CD4-positive, alpha-beta T cell treated with Interleukin-15 for 4 hours (primary cell): ENCODE results near the gene TRPV4.

Experiments
- DNase-seq: peaks from one replicate; pipeline ENCODE4 v3.0.0-alpha.2; 2020; ENCODE audit warnings: low spot score

Gene TRPV4

DNA sequence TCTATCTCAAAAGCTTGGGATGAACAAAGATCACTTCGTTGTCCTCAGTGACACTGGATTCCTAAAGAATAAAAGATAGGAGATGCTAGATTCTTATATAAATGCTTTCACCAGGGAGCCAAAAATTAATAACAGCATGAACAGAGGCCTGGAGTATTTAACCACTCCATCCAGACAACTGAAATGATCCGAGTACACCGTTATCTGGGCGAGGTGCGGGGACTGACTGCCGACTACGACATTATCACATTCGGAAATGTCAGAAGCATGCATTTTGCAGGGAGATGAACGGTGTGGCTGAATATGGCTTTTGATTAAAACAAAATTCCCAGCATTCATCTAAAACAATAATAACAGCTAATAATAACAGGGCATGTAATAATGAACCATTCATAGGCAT, 56.6 kb downstream of the TRPV4 start:
- no peak for DNase-seq

DNA sequence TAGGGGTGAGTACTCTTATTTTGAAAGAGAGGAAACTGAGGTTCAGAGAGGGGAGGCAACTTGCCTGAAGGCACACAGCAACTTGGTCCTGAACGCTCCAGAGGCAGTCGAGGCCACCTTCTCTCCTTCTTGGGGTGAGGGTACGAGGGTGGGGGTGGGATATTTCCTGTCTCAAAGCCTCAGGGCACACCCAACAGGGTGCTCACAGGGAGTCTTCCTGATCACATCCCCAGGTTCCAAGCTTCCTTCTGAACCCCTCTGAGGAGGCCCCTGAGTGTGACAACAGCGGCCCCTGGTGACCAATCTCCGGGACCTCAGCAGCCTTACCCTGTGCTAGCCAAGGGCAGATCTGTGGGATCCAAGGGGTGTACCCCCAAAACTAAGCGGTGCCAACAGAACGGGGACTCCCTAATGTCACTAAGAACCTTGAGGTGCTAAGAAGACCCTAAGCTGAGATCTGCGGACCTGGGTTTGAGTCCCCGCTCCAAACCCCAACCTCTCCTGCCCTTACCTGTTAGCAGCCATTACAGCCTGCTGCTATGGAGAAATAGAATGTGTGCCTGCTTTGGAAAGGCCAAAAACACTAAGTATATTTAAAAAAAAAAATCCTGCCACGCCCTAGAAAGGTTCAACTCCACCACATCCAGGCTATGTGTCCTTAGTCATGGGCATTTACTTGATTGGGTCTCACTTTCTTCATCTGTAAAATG, 57.9 kb downstream of the TRPV4 start:
- DNase-seq = peak; percentile 65

DNA sequence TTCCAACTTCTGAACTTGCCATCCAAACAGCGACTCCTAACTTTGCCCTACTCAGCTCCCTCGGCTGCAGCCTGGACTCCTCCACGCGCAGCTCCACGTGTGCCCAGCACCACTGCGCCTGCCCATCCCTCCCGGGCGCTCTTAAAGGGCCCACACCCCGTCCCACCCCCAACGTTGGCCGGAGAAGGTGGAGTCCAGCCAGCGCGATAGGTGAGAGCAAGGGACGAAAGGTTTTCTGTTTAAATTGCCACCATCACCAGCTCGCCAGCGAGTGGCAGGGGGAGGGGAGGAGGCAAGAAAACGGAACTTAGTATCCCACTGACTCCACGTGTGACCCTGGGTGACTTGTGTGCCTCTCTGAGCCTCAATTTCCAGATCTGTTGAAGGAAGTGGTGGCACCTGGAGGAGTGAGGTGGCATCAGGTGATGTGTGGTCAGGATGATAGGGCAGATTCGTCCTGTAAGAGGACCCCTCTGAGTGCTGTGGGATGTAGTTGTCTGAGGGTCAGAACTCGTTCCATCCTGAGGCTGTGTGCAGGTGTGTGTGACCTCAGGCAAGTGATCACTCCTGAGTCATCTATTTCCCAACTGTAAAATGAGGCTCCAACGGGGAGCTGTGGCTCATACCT, 59.7 kb downstream of the TRPV4 start:
- no peak for DNase-seq

DNA sequence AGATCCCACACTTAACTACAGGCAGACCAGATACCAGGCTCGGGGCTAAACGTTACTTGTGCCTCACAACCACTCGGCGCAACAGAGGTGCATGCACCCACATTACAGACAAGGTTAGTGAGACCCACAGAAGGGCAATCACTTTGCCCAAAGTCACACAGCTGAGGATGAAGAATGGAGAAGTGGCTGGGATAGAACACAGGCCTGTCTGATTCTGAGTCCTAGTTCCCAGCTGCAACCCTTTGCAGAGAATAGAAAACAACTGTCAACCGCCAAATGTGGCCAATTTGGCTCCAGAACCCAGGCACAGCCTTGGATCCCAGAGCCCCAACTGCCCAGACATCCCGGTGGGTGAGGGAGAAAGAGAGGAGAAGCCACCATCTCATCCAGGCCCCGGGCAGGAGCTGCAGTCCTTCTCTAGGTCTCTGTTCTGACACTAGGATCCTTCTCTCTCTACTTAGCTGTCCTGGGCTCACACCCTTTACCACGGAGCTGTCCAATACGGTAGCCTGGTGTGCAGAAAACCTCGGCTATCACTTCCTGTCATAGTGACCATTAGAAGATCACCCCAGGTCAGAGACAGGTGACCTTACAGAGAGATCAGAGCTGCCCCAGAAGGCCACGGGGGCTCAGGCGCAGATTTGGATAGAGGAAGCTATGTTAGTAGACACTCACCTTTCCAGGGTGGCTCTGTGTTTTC, 60.4 kb downstream of the TRPV4 start:
- no peak for DNase-seq

DNA sequence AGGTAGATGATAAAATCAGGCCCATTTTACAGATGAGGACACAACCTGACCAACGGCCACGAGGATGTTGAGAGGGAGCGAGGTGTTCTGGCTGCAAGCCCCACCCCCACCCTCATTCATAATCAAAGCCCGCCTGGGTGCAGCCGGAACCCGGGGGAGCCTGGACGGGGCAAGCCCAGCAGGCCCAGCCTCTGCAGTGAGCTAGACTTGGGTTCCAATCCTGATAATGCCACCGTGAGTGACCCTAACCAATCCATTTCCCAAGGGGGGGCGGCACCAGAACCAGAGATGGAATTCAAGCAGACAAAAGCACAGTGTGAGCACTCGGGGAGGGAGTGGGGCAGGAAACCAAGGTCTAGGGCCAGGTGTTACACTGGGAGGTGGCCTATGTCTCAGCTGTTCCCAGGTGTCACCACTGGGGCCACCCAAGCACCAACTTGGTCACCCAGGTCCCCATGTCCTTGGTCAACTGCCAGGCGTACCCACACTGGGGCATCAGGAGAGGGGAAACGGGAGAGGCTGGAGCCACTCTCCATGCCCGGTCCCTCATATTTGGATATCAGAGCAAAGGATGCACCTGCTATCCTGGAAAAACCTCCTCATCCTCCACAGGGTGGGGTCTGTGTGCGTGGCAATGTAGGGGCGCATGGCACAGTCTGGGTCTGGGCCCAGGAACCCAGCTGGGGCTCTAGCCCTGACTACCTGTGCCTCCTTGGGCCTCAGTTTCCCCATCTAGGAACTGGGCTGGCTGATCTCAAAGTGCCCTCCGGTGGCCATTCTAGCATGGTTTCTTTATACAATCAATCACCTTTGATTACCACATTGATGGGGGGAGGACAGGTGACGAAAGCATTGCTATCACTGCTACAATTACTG, 61.2 kb downstream of the TRPV4 start:
- no peak for DNase-seq

DNA sequence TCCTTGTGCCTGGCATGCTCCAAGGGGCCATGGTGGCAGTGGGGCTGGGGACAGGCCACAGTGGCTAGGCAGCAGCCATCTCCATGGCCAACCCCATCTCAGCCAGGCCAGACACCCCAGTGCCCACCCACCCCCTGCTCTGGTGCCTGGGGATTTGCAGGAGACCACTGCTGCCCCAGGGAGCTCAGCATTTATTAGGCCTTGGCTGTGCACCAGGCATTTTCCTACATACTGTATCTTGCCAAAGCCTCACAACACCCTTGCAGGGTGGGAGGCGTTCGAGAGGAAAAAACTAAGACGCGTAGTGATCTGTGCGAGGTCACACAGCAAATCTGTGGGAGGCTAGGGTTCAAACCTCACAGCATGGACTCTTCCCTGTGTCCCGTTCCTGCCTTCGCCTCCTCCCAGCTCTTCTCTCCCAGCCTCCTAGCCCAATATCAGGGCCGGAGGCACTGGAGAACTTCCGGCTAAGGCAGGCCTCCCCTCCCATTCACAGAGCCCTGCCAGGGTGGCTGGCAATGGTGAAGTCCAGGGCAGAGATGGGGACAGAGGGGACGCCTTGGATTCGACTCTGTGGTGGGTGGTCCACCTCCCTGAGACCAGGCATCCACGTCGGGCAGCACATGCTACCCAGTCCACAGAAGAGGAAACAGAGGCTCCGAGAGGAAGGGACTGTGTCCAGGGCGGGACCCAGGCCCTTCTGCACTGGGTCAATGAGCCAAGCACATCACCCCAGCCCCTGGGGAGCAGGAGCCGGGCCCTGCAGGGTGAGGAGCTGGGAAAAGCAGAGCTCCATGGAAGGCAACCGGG, 62.1 kb downstream of the TRPV4 start:
- DNase-seq = no peak

DNA sequence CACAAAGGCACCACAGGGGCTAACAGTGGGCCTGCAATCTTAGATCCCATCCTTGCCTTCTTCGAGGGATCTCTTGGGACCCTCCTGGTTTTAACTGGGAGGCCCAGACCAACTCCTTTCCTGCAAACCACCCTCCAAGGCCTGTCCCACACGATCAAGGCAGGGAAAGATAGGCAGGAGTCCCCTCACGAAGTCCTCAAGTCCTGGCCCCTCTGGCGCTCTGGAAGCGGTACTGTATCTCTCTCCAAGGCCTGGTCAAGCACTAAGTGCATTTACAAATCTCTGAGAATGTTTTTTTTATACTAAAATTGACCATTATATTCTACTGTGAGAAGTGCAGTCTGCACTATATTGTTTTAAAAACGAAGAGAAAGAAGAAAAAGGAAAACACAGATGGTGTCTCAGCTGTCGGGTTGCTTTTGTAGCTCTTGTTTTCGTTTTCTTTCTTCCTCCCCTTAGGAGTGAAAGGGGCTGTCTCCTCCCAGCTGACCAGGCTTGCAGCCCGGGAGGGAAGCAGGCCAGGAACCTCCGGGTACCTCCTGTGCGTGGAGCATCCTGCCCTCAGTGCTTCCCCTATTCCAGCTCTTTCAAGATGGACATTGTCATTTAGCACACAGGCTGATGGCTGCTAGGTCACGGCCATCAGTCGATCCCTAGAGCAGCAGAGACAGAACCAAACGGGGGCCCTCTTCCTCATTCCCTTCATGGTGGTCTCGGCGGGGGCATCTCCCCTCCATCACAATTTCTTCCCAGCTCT, 62.9 kb downstream of the TRPV4 start:
- no peak for DNase-seq

DNA sequence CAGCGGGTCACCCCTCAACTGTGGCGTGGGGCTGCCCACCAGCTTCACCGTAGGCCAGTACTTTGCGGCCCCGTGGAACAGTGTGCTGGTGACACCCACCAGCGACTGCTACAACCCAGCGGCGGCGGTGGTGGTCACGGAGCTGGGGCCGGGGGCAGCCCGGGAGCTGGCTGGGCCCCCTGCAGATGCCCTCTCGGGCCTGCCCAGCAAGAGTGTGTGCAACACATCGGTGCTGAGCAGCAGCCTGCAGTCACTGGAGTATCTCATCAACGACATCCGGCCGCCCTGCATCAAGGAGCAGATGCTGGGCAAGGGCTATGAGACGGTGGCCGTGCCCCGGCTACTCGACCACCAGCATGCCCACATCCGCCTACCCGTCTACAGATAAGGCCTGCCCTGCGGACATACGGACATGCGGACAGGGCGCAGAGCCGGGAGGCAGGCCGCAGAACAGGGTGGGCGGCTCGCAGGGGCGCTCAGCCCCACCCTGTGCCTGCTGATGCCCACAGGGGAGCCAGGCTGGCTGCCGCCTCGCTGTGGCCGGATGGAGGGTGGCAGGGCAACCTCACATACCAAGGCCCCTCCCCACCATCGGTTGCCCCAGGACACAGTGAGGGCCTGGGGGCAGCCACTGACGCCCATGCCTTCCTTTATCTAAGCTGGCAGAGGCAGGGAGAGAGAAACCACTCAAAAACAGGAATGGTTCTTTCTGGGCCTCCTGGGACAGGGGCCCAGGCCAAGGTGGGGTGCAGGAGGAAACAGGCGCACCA, 64.1 kb downstream of the TRPV4 start:
- DNase-seq = no peak

DNA sequence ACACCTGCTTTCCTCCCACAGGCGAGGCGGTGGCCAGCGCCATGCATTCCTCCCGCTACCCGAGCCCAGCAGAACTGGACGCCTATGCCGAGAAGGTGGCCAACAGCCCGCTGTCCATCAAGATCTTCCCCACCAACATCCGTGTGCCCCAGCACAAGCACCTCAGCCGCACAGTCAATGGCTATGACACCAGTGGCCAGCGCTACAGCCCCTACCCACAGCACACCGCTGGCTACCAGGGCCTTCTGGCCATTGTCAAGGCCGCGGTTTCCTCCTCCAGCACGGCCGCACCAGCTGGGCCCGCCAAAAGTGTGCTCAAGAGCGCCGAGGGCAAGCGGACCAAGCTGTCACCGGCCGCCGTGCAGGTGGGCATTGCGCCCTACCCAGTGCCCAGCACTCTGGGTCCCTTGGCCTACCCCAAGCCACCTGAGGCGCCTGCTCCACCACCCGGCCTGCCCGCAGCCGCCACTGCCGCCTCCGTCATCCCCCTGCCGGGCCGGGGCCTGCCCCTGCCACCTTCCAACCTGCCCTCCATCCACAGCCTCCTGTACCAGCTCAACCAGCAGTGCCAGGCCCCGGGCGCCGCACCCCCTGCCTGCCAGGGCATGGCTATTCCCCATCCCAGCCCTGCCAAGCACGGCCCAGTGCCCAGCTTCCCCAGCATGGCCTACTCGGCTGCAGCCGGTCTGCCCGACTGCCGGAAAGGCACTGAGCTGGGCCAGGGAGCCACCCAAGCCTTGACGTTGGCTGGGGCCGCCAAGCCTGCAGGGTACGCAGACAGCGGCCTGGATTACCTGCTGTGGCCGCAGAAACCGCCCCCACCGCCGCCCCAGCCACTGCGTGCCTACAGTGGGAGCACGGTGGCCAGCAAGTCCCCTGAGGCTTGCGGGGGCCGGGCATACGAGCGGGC, 65.0 kb downstream of the TRPV4 start:
- DNase-seq = no peak

DNA sequence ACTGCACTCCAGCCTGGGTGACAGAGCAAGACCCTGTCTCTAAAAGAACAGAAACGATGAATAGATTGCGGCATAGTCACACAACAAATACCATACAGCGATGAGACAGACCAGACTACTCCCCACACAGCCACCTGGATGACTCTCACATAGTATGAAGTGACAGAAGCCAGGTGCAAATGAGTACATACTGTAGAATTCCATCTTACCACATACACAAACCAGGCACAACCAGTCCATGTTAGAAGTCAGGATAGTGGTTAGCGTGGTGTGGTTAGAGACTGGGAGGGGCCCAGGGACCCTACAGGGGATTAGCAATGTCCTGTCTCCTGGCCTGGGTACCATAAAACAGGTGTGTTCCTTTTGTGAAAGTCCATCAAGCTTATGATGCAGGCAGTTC, 65.7 kb downstream of the TRPV4 start:
- DNase-seq = no peak

DNA sequence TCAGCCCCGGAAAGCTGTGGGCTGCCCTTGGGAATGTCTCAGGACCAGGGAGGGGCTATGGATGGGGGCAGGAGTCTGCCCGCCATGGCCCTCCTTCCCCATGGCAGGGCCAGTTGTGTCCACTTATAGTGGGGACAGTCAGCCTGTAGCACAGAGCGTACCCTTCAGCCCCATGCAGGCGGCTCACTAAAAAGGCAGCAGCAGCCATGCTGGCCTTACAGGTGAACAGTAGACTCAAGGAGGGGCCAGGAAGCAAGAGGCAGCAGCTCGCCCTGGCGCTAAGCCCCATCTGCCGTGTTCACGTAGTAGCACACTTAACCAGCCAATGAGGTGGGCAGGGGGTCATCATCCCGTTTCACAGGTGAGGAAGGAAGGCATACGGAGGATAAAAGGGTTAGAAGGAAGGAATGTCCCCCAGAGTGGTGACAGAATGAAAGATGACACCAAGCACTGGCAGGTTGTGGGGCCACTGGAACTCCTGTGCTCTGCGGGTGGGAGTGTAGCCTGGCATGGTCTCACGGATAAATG, 66.9 kb downstream of the TRPV4 start:
- no peak for DNase-seq

DNA sequence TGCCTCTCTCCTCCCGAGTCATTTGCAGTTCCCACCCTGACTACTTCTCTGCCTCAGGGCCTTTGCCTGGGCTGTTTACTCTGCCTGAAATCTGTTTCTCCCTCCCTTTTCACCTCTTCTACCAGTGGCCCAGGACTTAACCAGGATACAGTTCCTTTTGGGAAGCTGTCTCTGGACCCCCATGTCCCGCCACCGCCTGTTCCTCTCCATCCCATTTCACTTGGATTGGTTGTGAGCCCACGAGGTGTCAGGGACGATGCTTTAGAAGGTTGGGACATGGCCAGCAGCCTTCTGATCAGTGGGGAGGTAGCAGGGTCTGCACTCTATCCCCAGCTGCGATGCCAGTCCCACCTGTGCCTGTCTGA, 67.8 kb downstream of the TRPV4 start:
- DNase-seq = no peak

DNA sequence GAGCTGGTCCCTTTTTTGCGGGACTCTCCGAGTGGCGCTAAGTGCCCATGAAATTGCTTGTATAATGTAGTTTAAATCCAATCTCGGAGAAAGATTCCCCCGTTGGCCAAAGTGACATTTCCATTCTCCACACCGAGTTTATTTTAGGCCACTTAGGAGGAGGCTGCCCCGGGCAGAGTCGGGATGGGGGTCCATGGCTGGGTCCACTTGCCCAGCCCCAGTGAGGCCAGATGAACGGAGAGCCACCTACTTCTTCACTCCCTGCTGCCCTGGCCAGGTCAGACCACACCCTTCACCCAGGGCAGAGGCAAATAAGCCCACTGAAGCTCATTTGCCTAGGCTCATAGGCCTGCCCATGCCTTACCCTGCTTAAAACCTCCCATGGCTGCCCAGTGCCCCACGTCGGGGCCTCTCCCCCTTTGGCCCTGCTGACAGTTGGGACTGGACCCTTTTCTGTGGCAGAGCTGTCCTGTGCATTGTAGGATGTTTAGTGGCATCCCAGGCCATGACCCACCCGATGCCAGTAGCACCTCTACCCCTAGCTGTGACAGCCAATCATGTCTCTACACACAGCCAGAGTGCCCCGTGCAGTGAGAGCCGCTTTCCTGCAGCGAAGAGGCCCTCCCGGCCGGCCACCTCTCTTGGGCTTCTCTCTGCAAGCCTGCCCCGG, 68.3 kb downstream of the TRPV4 start:
- no peak for DNase-seq

DNA sequence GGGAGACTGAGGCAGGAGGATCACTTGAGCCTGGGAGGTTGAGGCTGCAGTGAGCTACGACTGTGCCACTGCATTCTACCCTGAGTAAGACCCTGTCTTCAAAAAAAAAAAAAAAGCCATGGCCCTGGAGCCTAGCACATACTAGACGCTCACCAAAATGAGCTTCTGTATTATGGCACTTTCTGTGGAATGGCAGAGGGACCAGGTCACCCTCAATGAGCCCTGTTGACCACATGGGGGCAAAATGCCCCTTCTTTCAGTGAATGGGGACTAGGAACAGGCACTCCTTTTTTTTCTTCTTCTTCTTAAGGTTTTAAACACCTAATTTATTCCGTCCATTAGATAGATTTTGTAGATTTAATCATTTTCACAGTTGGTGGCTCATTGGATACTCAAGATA, 69.1 kb downstream of the TRPV4 start:
- DNase-seq = no peak

DNA sequence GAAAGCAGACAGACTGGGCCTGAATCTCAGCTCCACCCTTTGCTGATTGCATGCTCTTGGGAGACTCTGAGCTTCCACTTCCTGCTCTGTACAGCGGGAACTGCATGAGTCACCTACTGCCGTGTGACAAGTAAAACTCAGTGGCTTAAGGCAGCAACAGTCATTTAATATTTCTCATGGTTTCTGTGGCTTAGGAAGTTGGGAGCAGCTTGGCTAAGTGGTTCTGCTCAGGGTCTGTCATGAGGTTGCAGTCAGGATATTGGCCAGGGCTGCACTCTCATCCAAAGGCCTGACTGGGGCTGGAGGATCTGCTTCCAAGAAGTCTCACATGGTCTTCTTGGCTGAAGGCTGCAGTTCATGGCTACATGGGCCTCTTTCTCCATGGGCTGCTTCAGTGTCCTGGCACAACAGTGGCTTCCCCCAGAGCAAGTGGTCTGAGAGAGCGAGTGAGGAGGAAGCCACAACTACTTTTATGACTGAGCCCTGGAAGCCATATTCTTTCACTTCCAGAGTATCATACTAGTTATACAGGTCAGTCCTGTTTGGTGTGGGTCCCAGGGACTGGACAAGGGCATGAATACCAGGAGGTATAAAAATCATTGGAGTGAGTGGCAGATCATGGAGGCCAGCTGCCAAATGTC, 69.9 kb downstream of the TRPV4 start:
- DNase-seq = no peak

DNA sequence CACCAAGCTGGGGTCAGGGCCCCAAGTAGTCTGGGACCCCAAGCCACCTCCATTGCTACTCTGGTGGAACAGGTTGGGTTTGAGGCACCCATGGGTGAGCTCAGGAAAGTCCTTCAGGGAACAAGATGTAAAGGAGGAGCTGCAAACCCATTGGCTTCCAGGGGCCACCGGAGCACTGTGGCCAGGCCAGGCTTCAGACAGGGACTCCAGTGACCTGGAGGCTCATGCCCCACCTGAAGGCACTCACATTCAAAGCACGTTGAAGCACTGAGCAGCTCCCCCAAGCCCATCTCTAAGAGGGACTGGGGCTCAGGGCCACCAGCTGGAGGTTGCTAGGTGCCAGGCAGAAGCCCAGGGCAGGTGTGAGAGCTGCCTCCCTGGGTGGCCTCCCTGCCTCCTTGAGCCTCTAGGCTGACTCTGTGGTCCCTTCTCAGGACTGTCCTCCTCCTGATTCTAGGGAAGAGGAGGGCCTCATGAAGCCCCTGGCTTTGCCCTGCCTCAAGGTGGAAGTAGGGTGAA, 70.5 kb downstream of the TRPV4 start:
- no peak for DNase-seq

DNA sequence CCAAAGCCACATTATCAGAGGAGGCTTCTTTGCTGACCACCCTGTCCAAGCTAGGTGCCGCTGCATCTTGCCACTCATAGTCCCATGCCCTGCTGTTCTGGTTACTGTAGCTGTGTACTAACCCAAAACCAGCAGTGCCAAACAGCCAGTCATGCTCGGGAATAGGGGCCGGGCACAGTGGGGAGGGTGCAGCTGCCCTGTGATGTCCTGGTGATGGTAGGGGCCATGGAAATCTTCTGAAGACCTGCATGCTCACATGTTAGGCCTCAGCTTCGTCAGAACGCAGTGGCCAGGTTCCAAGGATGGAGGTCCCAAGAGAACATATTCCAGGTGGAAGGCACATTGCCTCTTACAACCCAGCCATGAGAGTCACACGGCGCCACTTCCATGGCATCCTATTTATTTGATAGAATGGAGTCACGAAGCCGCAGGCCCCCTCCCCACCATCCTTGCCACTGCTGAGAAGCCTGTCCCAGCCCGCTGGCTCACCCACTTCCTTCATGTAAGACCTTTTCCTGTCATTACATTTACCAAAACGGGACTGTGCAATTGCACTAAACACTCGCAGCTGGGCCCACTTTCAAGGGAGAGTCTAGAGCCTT, 71.0 kb downstream of the TRPV4 start:
- DNase-seq = no peak
